GM19023 (cell line): Measurements from ENCODE around the gene MGA.

Experiments
- ATAC-seq: cut with Tn5 transposase; IDR thresholded peaks from one replicate; pipeline ENCODE4 v1.9.1; 2021; ENCODE audit warnings: mild to moderate bottlenecking, moderate library complexity; ENCODE audit not compliant: unreplicated experiment

MGA gene

DNA sequence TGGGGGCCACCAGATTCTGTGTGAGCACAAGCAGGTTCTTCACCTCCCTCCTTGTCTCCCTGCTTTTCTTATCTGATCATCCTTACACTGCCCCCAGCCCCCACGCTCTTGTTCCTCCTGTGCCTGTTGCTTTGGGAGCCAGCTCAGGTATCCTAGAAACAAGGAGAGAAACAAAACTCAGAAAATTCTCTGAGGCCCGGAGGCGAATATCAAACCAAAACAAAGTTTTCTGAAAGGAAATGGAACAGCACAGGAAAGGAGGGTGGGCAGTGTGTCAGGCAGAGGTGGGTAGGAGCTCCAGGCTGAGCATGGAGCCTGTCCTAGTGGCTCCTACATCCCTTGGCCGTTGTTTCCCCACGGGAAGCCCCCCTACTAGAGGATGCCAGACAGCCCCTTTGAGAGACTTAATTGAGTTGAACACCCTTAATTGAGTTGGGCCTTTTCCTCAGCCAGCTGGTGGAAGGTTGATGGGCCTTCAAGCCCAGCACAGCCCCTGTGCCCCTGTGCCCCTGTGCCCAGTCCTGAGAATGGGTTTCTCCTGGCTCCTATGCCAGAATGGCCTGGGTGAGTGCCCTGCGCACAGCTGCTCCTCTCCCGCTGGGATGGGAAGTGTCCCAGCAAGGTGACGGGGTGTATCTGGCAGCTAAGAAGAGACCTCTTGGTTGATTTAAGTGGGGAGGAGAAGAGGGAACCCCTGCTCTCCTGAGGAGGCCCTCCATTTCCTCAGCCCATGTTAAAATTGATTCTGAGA, 144.9 kb downstream of the MGA start:
- ATAC-seq: no peak

DNA sequence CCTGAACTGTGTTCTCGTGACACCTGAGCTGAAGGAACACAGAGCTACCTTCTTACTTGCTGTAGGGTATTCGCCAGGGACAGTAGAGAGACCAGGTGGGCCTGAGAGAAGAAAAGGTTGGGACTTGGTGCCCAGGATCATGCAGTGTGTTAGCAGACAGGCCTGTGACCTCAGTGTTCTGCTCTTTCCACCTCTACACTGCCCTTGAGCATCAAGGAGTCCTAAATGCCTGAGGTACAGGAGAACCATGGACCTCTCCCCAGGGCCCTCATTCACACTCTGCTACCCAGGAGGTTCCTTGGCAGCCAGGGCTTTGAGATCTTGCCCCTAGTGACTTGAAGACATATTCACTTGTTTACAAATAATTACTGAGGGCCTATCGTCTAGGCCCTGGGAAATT, 145.5 kb downstream of the MGA start:
- no peak for ATAC-seq

GRCh38 chr15:41806291-41807181, 146.3 kb downstream of the MGA start:
- ATAC-seq: no peak

DNA sequence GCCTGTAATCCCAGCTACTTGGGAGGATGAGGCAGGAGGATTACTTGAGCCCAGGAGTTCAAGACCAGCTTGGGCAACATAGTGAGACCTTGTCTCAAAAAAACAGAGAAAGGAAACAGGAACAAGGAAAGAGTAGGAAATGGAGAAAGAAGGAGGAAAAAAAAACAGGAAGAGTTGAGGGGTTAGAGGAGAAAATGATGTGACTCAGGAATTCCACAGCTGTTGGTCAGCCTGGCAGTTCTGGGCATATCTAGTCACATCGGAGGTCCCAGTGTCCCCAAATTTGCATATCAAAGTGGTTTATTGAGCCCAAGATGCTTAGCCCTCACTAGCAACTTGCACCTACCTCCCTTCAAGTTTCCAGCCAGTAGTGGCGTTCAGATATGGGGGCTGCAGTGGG, 148.9 kb downstream of the MGA start:
- ATAC-seq: no peak

GRCh38 chr15:41809526-41810220, 149.5 kb downstream of the MGA start:
- no peak for ATAC-seq

- ATAC-seq: no peak
Measured at GRCh38 chr15:41810651-41811431, 150.6 kb downstream of the MGA start.

DNA sequence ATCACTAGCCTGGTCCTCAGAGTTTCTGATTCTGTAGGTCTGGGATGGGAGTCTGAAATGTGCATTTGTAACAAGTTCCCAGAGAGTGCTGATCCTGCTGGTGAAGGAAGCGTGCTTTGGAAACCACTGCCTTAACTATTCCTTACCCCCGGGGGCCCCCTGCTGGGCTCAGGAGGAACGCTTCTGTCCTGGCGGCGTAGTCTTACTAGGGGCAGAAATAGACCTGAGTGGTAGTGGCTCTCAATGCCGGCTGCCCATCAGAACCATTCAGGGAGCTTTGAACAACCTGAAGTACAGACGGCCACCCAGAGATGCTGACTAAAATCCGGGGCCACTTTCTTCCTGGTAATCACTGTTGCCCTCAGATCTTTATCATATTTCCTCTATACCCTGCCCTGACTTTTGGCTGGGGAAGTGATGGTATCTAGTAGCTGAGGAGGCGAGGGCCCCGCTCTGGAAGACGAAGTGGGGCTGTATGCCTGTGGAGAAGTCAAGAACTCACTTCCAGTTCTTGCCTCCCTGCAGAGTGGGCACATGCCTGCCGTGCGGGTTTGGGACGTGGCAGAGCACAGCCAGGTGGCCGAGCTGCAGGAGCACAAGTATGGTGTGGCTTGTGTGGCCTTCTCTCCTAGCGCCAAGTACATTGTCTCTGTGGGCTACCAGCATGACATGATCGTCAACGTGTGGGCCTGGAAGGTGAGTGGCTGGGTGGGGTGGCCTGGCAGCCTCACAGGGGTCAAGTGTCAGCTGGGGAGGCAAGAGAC, 151.4 kb downstream of the MGA start:
- no peak for ATAC-seq

- ATAC-seq: no peak
Measured at GRCh38 chr15:41812820-41813375, 152.7 kb downstream of the MGA start.

- no peak for ATAC-seq
Measured at GRCh38 chr15:41813426-41813825, 153.2 kb downstream of the MGA start.

GRCh38 chr15:41814534-41814933, 154.3 kb downstream of the MGA start:
- no peak for ATAC-seq

DNA sequence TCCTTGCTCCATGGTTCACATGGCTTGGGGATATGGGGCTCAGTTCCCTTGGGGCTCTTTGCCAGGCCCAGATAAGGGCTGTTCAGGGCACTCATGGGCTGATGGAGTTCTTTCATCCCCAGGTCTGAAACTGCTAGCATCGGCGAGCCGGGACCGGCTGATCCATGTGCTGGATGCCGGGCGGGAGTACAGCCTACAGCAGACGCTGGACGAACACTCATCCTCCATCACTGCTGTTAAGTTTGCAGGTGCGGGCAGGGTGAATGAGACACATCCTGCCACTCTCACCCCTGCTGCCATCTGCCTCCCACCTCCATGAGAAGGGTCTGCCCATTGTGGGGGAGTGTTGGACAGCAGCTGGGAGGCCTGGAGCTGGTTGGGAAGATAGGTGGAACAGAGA, 156.6 kb downstream of the MGA start:
- no peak for ATAC-seq

DNA sequence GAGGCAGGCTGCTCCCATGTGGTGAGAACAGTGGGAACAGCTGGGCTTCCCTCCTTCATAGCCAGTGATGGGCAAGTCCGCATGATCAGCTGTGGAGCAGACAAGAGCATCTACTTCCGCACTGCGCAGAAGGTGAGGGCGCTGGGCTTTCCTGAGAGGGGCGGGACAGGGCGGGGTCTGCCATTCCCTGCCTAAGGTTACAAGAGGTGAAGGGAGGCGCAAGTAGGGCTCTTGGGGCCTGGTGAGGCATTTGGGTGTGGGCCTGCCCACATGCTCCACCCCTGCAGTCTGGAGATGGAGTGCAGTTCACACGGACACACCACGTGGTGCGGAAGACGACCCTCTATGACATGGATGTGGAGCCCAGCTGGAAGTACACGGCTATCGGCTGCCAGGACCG, 157.1 kb downstream of the MGA start:
- ATAC-seq: no peak

DNA sequence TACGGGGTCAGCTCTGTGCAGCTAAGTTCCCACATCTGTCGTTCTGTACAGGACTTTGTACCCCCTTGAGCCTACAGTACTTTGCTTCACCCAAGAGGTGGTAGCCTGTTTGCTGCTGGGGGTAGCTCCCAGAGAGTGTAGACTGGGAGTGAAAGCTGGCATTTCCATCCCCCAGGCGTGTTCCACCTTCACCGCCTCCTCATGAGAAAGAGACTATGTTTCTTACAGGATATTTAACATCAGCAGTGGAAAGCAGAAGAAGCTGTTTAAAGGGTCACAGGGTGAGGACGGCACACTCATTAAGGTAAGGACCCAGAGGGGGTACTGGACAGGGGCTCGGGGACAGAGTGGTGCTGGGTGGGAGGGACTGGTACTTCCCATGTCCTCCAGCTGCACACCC, 157.6 kb downstream of the MGA start:
- ATAC-seq: no peak

- ATAC-seq: no peak
Measured at GRCh38 chr15:41819455-41820050, 159.3 kb downstream of the MGA start.

DNA sequence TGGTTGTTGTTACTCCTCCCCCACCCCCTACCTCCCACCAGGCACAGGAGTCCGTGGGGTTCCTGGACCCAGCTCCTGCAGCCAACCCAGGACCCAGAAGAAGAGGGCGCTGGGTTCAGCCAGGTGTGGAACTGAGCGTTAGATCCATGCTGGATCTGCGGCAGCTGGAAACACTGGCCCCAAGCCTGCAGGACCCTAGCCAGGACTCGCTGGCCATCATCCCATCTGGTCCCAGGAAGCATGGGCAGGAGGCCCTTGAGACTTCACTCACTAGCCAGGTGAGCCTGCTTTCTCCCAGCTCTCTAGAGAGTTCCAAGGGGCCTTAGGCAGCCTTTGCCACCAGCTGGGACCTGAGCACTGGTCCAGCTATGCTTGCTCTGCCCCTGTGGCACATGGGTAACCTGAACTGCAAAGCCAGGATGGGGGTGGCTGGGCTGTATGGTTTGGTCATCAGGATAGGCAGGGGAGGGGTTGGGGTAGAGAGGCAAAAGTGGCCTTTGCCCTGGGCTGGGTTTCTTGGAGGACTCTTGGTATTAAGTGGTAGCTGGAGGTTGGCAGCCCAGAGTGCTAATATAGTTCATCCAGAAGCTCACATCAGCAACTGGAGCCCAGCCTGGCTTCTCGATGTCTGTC, 160.7 kb downstream of the MGA start:
- no peak for ATAC-seq

DNA sequence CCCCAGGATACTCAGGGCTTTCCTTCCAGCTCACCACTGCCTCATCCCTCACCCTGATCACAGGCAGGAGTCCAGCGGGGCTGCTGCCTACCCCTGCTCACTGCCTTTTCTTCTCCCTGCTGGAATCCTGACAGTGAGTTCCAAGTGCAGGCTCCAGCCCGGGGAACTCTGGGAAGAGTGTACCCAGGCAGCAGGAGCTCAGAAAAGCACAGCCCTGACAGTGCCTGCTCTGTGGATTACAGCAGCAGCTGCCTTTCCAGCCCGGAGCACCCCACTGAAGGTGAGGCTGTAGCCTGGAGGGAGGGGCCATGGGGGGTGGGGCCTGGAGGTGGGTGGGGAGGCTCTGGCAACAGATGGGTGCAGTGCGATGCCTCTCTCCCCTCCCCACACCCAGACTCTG, 161.6 kb downstream of the MGA start:
- no peak for ATAC-seq

- ATAC-seq: no peak
Measured at GRCh38 chr15:41822471-41822870, 162.3 kb downstream of the MGA start.
